OCI-LY7 (cell line): ENCODE data around the gene NEUROG1.

Source experiments
- EZH2phosphoT487 ChIP-seq: fragments of 200-600 bp; sonication (generic); IDR thresholded peaks from 2 replicates; pipeline ENCODE4 v1.6.1; 2018; ENCODE audit warnings: low read depth, borderline replicate concordance, mild to moderate bottlenecking, mixed run types, antibody characterized with exemption, low read length, moderate library complexity, mixed read lengths
- TF ChIP-seq, protein P1 (sequence below): fragments of 200-600 bp; sonication (generic); conservative IDR thresholded peaks from 2 replicates; pipeline ENCODE4 v1.5.1; 2014; ENCODE audit warnings: mild to moderate bottlenecking, antibody characterized with exemption, low read length, moderate library complexity, mixed read lengths

DNA sequence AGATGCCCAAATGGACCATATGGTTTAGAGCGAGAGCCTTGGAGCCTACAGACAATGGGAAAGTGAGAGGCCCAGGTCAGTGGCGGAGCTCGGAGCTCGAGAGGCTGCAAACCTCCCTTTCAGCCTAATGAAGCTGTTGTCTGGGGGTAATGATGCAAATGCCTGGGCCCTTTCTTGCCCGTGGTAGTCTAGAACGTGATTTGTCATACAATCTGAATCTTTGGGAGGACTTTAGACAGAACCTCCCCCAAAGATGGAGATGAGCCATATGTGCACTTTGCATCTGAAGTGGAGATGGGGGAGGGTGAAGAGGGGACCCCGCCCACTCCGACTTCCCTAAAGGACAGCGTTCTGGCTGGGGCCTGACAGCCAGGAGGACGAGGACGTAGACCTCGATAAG lies 10.3 kb upstream of the NEUROG1 start:
- TF ChIP-seq, protein P1, sequence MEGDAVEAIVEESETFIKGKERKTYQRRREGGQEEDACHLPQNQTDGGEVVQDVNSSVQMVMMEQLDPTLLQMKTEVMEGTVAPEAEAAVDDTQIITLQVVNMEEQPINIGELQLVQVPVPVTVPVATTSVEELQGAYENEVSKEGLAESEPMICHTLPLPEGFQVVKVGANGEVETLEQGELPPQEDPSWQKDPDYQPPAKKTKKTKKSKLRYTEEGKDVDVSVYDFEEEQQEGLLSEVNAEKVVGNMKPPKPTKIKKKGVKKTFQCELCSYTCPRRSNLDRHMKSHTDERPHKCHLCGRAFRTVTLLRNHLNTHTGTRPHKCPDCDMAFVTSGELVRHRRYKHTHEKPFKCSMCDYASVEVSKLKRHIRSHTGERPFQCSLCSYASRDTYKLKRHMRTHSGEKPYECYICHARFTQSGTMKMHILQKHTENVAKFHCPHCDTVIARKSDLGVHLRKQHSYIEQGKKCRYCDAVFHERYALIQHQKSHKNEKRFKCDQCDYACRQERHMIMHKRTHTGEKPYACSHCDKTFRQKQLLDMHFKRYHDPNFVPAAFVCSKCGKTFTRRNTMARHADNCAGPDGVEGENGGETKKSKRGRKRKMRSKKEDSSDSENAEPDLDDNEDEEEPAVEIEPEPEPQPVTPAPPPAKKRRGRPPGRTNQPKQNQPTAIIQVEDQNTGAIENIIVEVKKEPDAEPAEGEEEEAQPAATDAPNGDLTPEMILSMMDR: no peak
- TF ChIP-seq EZH2phosphoT487: no peak
